ENCODE results near the gene VARS2. TPM values are rescaled to one million over a fixed set of nuclear protein-coding genes. Genes with fewer than 3 reads are reported as not detected.

Gene VARS2
- total RNA-seq, 4 donors from 2014 or later: 12.6 to 22.0 (median 19.2) TPM

DNA sequence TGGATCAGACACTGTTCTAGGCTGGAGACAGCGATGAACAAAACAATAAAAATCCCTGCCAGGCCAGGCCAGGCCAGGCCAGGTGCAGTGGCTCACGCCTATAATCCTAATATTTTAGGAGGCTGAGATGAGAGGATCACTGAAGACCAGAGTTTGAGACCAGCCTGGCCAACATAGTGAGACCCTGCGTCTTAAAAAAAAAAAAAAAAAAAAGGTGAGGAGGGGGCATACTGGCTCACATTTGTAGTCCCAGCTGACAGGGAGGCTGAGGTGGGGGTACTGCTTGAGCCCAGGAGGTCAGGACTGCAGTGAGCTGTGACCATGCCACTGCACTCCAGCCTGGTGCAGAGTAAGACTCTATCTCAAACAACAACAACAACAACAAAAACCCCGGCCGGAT is 31.2 kb downstream of the VARS2 start:
- TF ChIP-seq POLR2AphosphoS5 (IDR thresholded peaks at IDR 0.05) (no peak), POLR2A (IDR thresholded peaks at IDR 0.05) (no peak), EP300 (IDR thresholded peaks at IDR 0.05) (no peak)
- TF ChIP-seq, protein P1, sequence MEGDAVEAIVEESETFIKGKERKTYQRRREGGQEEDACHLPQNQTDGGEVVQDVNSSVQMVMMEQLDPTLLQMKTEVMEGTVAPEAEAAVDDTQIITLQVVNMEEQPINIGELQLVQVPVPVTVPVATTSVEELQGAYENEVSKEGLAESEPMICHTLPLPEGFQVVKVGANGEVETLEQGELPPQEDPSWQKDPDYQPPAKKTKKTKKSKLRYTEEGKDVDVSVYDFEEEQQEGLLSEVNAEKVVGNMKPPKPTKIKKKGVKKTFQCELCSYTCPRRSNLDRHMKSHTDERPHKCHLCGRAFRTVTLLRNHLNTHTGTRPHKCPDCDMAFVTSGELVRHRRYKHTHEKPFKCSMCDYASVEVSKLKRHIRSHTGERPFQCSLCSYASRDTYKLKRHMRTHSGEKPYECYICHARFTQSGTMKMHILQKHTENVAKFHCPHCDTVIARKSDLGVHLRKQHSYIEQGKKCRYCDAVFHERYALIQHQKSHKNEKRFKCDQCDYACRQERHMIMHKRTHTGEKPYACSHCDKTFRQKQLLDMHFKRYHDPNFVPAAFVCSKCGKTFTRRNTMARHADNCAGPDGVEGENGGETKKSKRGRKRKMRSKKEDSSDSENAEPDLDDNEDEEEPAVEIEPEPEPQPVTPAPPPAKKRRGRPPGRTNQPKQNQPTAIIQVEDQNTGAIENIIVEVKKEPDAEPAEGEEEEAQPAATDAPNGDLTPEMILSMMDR (IDR thresholded peaks at IDR 0.05): no peak
- Histone ChIP-seq H3K27me3 (no peaks in the 10 kb centered on the region), H3K4me3 (no peak overlapping the region), H3K4me1 (peaks cover 7% of the 10 kb centered on the region), H3K27ac (no peak overlapping the region), H3K9me3 (no peaks in the 10 kb centered on the region), H3K36me3 (no peaks in the 10 kb centered on the region)
- DNase-seq (ENCODE audit: low spot score in 2 of 2): no peak
- 93% methylated on average over 5 of the region's 5 CpGs for WGBS

GRCh38 chr6:30947231-30947630 is 33.2 kb downstream of the VARS2 start:
- WGBS: 88% methylated on average over 4 of the region's 4 CpGs
- H3K4me3 ChIP-seq: no peak overlapping the region

GRCh38 chr6:30948811-30949210 is 34.8 kb downstream of the VARS2 start:
- Histone ChIP-seq H3K27ac (no peak overlapping the region), H3K9me3 (no peaks in the 10 kb centered on the region), H3K4me1 (no peaks in the 10 kb centered on the region), H3K4me3 (no peak overlapping the region), H3K27me3 (peaks cover 7% of the 10 kb centered on the region), H3K36me3 (no peaks in the 10 kb centered on the region)
- no peak for DNase-seq (ENCODE audit: low spot score in 2 of 2)
- WGBS: 95% methylated on average over 6 of the region's 6 CpGs
- TF ChIP-seq EP300 (IDR thresholded peaks at IDR 0.05) (no peak), POLR2AphosphoS5 (IDR thresholded peaks at IDR 0.05) (no peak)

More at GRCh38 chr6:30947231-30947630, 33.2 kb downstream of the VARS2 start:
- H3K27ac ChIP-seq: no peak overlapping the region
- TF ChIP-seq POLR2AphosphoS5 (IDR thresholded peaks at IDR 0.05) (no peak), EP300 (IDR thresholded peaks at IDR 0.05) (no peak), POLR2A (IDR thresholded peaks at IDR 0.05) (no peak)
- TF ChIP-seq, protein P1 (IDR thresholded peaks at IDR 0.05): no peak
- no peaks in the 10 kb centered on the region for H3K9me3 ChIP-seq
- H3K4me1 ChIP-seq: peaks cover 7% of the 10 kb centered on the region
- no peaks in the 10 kb centered on the region for H3K36me3 ChIP-seq
- peaks cover 7% of the 10 kb centered on the region for H3K27me3 ChIP-seq
- DNase-seq (ENCODE audit: low spot score in 2 of 2): no peak

DNA sequence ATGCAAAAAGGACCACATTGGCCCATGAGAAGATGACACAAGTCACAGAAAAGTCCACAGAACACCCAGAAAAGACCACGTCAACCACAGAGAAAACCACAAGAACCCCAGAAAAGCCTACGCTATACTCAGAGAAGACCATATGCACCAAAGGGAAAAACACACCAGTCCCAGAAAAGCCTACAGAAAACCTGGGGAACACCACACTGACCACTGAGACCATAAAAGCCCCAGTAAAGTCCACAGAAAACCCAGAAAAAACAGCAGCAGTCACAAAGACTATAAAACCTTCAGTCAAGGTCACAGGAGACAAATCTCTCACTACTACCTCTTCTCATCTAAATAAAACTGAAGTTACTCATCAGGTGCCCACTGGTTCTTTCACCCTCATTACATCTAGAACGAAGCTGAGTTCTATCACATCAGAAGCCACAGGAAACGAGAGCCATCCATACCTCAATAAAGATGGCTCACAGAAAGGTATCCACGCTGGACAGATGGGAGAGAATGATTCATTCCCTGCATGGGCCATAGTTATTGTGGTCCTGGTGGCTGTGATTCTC is 38.0 kb downstream of the VARS2 start:
- H3K27ac ChIP-seq: no peak overlapping the region
- TF ChIP-seq POLR2A (IDR thresholded peaks at IDR 0.05): no peak
- no peak for TF ChIP-seq POLR2AphosphoS5 (IDR thresholded peaks at IDR 0.05)
- TF ChIP-seq, protein P1 (IDR thresholded peaks at IDR 0.05): no peak
- no peaks in the 10 kb centered on the region for H3K9me3 ChIP-seq
- no peak overlapping the region for H3K4me3 ChIP-seq
- H3K4me1 ChIP-seq: peaks cover 19% of the 10 kb centered on the region
- 73% methylated on average over 5 of the region's 5 CpGs for WGBS
- peaks cover 7% of the 10 kb centered on the region for H3K27me3 ChIP-seq
- H3K36me3 ChIP-seq: no peaks in the 10 kb centered on the region
- DNase-seq (ENCODE audit: low spot score in 2 of 2): no peak

DNA sequence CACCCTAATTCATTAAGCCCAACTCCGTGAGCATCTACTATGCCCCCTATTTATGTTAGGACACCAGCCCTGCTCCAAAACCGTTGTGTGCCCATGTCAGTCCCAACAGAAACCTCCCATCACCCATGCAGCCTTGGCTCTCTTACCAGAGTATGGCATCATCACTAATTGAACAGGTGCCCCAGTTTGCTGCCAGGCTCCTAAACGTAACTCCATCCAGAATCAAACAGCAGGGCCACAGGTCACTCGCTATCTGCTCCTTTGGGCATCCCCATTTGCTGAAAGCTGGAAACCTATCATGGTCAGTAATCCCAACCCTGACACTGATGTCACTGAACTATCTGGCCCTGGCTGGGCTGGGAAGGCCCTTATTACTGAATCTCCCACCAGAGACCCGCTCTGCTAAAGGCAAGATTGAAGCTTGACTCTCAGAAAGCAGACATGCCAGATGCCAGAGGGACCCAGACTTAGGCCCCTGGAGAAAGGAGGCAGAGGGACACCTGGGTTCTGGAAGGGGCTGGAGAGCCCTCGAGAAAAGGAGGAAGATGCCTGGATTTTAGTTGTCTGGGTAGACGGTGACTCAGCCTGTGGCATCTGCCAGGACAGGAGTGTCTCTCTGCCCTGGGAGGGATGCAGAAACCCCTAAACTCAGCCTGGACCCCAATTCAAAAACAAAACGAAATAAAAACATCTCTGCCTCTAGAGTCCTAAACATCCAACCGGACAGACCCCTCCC is 40.8 kb downstream of the VARS2 start:
- no peak for DNase-seq (ENCODE audit: low spot score in 2 of 2)
- H3K4me1 ChIP-seq: peaks cover 19% of the 10 kb centered on the region
- H3K4me3 ChIP-seq: peak overlapping the region; percentile 47
- TF ChIP-seq EP300 (IDR thresholded peaks at IDR 0.05) (no peak), POLR2A (IDR thresholded peaks at IDR 0.05) (no peak), POLR2AphosphoS5 (IDR thresholded peaks at IDR 0.05) (no peak)
- TF ChIP-seq, protein P1 (IDR thresholded peaks at IDR 0.05): no peak
- H3K27ac ChIP-seq: no peak overlapping the region
- no peaks in the 10 kb centered on the region for H3K9me3 ChIP-seq
- H3K27me3 ChIP-seq: peaks cover 7% of the 10 kb centered on the region
- 46% methylated on average over 9 of the region's 9 CpGs for WGBS
- H3K36me3 ChIP-seq: no peaks in the 10 kb centered on the region
